RWPE1 (cell line): ENCODE results near the gene GPR37L1.

Source experiments
- CTCF ChIA-PET: fragments of 350-600 bp; sonication (Branson Sonifier 250); formaldehyde crosslinking; extraction: SDS; loops from one replicate; lab custom pipeline; 2021; lab: Yijun Ruan, JAX
- POLR2A ChIA-PET: fragments of 400-600 bp; formaldehyde crosslinking; extraction: SDS; loops from one replicate; lab custom pipeline; 2020; ENCODE audit warnings: antibody characterized with exemption; ENCODE audit not compliant: low non-redundant PET; lab: Yijun Ruan, JAX
- DNase-seq: peaks from one replicate; pipeline ENCODE4 v3.0.0; 2012; ENCODE audit warnings: low spot score
- H3K27ac ChIP-seq: fragments of 450-650 bp; 2 replicates; pipeline ENCODE4 v1.5.1; 2017
- CTCF ChIP-seq: fragments of 450-650 bp; conservative IDR thresholded peaks from 2 replicates; pipeline ENCODE4 v1.5.1; 2017; ENCODE audit warnings: low read depth, mild to moderate bottlenecking

Gene GPR37L1

GRCh38 chr1:202146279-202146678, 23.6 kb downstream of the GPR37L1 start:
- no peak for DNase-seq
- no peak overlapping the region for H3K27ac ChIP-seq
- ChIA-PET CTCF (interaction anchor here (1.9 kb wide), 1 partner anchor 11 kb away, joined by 7 read pairs; no protein-coding TSS in a partner anchor), POLR2A (no interaction called here)
- TF ChIP-seq CTCF = no peak

GRCh38 chr1:202146993-202147392, 24.3 kb downstream of the GPR37L1 start:
- TF ChIP-seq CTCF = no peak
- ChIA-PET POLR2A (no interaction called here), CTCF (interaction anchor here (0.9 to 1.9 kb wide), 2 partner anchors 11 to 17 kb away, joined by 3 to 7 read pairs; no protein-coding TSS in a partner anchor)
- no peak overlapping the region for H3K27ac ChIP-seq
- no peak for DNase-seq

- POLR2A ChIA-PET = no interaction called here
- TF ChIP-seq CTCF = no peak
- CTCF ChIA-PET = no interaction called here
- no peak overlapping the region for H3K27ac ChIP-seq
- DNase-seq = no peak
Observed at GRCh38 chr1:202148391-202148790, 25.7 kb downstream of the GPR37L1 start.

- H3K27ac ChIP-seq = no peak overlapping the region
- TF ChIP-seq CTCF = no peak
- CTCF ChIA-PET = no interaction called here
- POLR2A ChIA-PET = no interaction called here
- DNase-seq = no peak
Observed at GRCh38 chr1:202149566-202149965, 26.8 kb downstream of the GPR37L1 start.

- ChIA-PET POLR2A (no interaction called here), CTCF (interaction anchor here (2.3 kb wide), 1 partner anchor 15 kb away, joined by 5 read pairs; no protein-coding TSS in a partner anchor)
- TF ChIP-seq CTCF = no peak
- no peak for DNase-seq
- H3K27ac ChIP-seq = no peak overlapping the region
Observed at GRCh38 chr1:202150187-202150586, 27.5 kb downstream of the GPR37L1 start.

GRCh38 chr1:202150602-202151001, 27.9 kb downstream of the GPR37L1 start:
- no peak for DNase-seq
- no peak overlapping the region for H3K27ac ChIP-seq
- TF ChIP-seq CTCF = no peak
- POLR2A ChIA-PET = no interaction called here
- CTCF ChIA-PET = interaction anchor here (1.0 to 2.3 kb wide), 2 partner anchors 16 to 38 kb away, joined by 3 to 5 read pairs; no protein-coding TSS in a partner anchor
